Dendritic cell treated with granulocyte-macrophage colony-stimulating factor and Interleukin-4, amounts not matched to agents 40 ng/mL and 50 ng/mL, for 4 days (primary cell): ENCODE results near the gene TESMIN.

Source experiments
- H3K27ac Mint-ChIP-seq: one replicate; pipeline ENCODE4 v1.8.0; 2022; ENCODE audit warnings: mild to moderate bottlenecking, mixed read lengths
- H3K27me3 Mint-ChIP-seq: one replicate; pipeline ENCODE4 v1.8.0; 2022; ENCODE audit warnings: mild to moderate bottlenecking, mixed read lengths
- H3K36me3 Mint-ChIP-seq: one replicate; pipeline ENCODE4 v1.8.0; 2022; ENCODE audit warnings: low read depth, mixed read lengths
- H3K4me1 Mint-ChIP-seq: one replicate; pipeline ENCODE4 v1.8.0; 2022; ENCODE audit warnings: low read depth, mixed read lengths
- H3K4me3 Mint-ChIP-seq: one replicate; pipeline ENCODE4 v1.8.0; 2022; ENCODE audit warnings: mild to moderate bottlenecking, moderate library complexity, mixed read lengths
- H3K9me3 Mint-ChIP-seq: one replicate; pipeline ENCODE4 v1.8.0; 2022; ENCODE audit warnings: mixed read lengths
- intact Hi-C: fragments of 100-400 bp; cut with micrococcal nuclease; formaldehyde crosslinking; loops from one replicate; pipeline ENCODE4 v1.15.0; 2022

The TESMIN gene

GRCh38 chr11:68661697-68662603, 89.4 kb downstream of the TESMIN start:
- Mint-ChIP-seq H3K4me1 (no peaks in the 10 kb centered on the region), H3K27ac (no peak overlapping the region), H3K27me3 (peaks cover 2% of the 10 kb centered on the region), H3K4me3 (no peak overlapping the region), H3K9me3 (no peaks in the 10 kb centered on the region), H3K36me3 (no peaks in the 10 kb centered on the region)
- intact Hi-C loops = no loop called here

GRCh38 chr11:68661014-68661413, 90.3 kb downstream of the TESMIN start:
- Mint-ChIP-seq H3K9me3 (no peaks in the 10 kb centered on the region), H3K4me1 (no peaks in the 10 kb centered on the region), H3K36me3 (no peaks in the 10 kb centered on the region), H3K27ac (no peak overlapping the region), H3K27me3 (no peaks in the 10 kb centered on the region), H3K4me3 (no peak overlapping the region)
- intact Hi-C loops = no loop called here

- no peaks in the 10 kb centered on the region for H3K4me1 Mint-ChIP-seq
- no peak overlapping the region for H3K4me3 Mint-ChIP-seq
- intact Hi-C loops = no loop called here
- no peaks in the 10 kb centered on the region for H3K36me3 Mint-ChIP-seq
- no peaks in the 10 kb centered on the region for H3K9me3 Mint-ChIP-seq
- H3K27me3 Mint-ChIP-seq = no peaks in the 10 kb centered on the region
- no peak overlapping the region for H3K27ac Mint-ChIP-seq
Measured at GRCh38 chr11:68660066-68660810, 91.1 kb downstream of the TESMIN start.

DNA sequence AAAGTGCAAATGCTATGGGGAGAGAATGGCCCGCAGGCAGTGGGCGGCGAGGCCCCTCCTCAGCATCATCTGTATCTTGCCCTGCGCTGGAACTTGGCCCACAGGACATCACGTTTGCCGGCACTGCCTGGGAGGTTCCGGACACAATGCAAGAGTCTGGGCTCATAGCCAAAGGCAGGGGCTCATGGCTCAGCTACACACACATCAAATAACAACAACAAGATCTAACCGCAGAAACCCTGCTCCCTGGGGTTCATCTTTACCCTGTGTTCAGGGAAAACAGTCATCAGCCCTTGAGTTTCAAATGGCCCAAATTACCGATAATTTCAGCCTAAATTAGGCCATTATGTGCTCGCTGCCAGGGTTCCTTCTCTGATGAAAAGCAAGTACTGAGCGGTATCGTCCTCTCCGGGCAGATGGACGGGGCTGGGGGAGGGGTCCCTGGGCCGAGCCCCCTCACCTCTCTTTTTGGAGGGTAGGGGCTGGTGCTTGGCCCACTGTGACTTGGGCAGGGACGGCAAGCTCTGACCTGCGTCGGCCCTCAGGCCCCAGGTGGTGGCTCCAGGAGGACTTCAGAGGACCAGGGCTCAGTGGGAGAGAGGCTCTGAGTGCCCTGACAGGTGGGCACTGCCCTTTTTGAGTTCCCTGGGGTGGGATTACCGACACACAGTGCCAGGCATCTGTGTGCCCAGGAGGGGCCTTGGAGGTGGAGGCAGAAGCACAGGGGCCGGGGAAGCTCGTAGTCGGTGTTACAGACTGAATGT, 92.0 kb downstream of the TESMIN start:
- H3K27me3 Mint-ChIP-seq = no peaks in the 10 kb centered on the region

GRCh38 chr11:68658661-68659060, 92.7 kb downstream of the TESMIN start:
- Mint-ChIP-seq H3K27me3 (no peaks in the 10 kb centered on the region), H3K9me3 (no peaks in the 10 kb centered on the region), H3K27ac (no peak overlapping the region), H3K36me3 (no peaks in the 10 kb centered on the region), H3K4me1 (no peaks in the 10 kb centered on the region), H3K4me3 (no peak overlapping the region)
- intact Hi-C loops = no loop called here

More for the DNA sequence above, 92.0 kb downstream of the TESMIN start:
- H3K4me1 Mint-ChIP-seq = no peaks in the 10 kb centered on the region
- intact Hi-C loops = no loop called here
- no peak overlapping the region for H3K4me3 Mint-ChIP-seq
- no peaks in the 10 kb centered on the region for H3K9me3 Mint-ChIP-seq
- H3K27ac Mint-ChIP-seq = no peak overlapping the region
- H3K36me3 Mint-ChIP-seq = no peaks in the 10 kb centered on the region

GRCh38 chr11:68658097-68658496, 93.2 kb downstream of the TESMIN start:
- Mint-ChIP-seq H3K27me3 (no peaks in the 10 kb centered on the region), H3K9me3 (no peaks in the 10 kb centered on the region), H3K27ac (no peak overlapping the region), H3K4me1 (no peaks in the 10 kb centered on the region), H3K36me3 (no peaks in the 10 kb centered on the region), H3K4me3 (no peak overlapping the region)
- intact Hi-C loops = no loop called here
